ENCODE results near the gene TRPM6.

Gene TRPM6

GRCh38 chr9:74772121-74772520 is 115.6 kb downstream of the TRPM6 start:
- H3K4me3 ChIP-seq (ENCODE audit: low read depth, low read length): no peak overlapping the region
- H3K36me3 ChIP-seq: no peaks in the 10 kb centered on the region
- no peaks in the 10 kb centered on the region for H3K4me1 ChIP-seq
- H3K9me3 ChIP-seq: no peaks in the 10 kb centered on the region
- H3K27me3 ChIP-seq: no peaks in the 10 kb centered on the region
- no peak for DNase-seq
- no peak for TF ChIP-seq CTCF (IDR thresholded peaks at IDR 0.05; ENCODE audit: low read depth, low read length)

DNA sequence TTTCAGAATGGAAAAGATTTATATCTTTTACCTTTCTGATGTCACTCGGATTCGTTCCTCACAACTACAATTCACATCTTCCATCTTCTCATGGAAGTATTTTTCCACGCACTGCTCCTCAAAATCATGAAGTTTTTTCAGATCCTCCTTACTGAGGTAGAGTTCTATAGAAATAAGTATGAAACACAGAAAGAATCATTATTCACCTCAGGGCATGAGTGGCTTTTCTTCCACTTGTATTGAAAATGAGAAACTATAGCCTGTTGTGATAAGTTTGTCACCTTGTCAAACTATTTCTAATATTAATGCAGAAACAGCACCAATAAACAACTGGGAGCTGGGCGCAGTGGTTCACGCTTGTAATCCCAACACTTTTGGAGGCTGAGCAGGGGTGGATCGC is 116.0 kb downstream of the TRPM6 start:
- Histone ChIP-seq H3K9me3 (no peaks in the 10 kb centered on the region), H3K36me3 (no peaks in the 10 kb centered on the region), H3K27me3 (no peaks in the 10 kb centered on the region), H3K4me3 (ENCODE audit: low read depth, low read length) (no peak overlapping the region), H3K4me1 (no peaks in the 10 kb centered on the region)
- DNase-seq: no peak
- no peak for TF ChIP-seq CTCF (IDR thresholded peaks at IDR 0.05; ENCODE audit: low read depth, low read length)

DNA sequence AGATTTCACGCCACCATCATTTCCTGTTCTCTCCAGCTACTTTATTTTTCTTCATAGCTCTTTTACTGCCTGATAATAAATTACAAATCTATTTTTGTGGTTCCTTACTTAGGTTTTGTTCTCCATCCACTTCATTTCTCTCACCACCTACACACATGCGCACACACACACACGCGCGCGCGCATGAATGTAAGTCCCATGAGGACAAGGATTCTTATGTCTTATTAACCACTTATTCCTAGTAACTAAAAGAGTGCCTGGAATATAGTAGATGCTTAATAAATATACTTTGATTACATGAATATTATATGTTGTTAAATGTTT is 116.5 kb downstream of the TRPM6 start:
- TF ChIP-seq CTCF (IDR thresholded peaks at IDR 0.05; ENCODE audit: low read depth, low read length): no peak
- no peaks in the 10 kb centered on the region for H3K4me1 ChIP-seq
- no peak for DNase-seq
- no peaks in the 10 kb centered on the region for H3K27me3 ChIP-seq
- peak overlapping the region; percentile 70; the same call in 1 of the 2 replicates for H3K4me3 ChIP-seq (ENCODE audit: low read depth, low read length)
- no peaks in the 10 kb centered on the region for H3K36me3 ChIP-seq
- no peaks in the 10 kb centered on the region for H3K9me3 ChIP-seq

DNA sequence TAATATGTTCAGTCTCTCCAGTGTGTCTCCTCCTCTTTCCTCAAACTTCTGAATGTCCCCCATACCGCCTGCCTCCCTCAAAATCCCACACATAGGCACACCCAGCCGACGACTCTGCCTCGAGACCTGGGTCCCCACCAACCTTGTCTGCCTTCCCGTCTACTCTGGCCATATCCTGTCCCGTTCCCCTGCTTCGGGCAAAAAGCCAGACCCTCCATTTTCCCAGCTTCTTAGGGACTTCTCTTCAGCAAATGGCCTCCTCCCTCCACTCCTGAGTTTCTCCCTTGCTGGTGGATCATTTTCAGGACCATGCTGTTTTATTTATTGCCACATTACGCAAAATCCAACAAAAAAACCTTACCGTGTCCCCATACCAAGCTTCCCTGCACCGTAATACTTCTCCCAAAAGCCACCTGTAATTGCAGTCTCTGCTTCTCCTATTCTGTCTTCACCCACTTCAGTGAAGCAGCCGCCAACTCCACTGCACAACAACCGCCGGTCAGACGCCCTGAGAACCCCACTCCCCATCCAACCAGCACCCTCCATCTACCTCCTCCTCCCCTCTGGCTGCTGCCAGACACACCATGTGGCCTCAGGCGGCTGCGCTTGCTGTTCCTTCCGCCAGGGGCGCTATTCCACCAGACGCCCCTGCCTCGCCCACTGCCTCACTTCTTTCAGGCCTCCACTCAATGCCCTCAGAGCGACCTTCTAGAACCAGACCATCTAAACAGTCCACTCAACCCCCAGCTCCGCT is 117.0 kb downstream of the TRPM6 start:
- no peaks in the 10 kb centered on the region for H3K27me3 ChIP-seq
- peak overlapping the region; percentile 70 for H3K4me3 ChIP-seq (ENCODE audit: low read depth, low read length)
- no peaks in the 10 kb centered on the region for H3K36me3 ChIP-seq
- DNase-seq: peak; percentile 82
- TF ChIP-seq CTCF (IDR thresholded peaks at IDR 0.05; ENCODE audit: low read depth, low read length): peak; percentile 90
- no peaks in the 10 kb centered on the region for H3K4me1 ChIP-seq
- H3K9me3 ChIP-seq: no peaks in the 10 kb centered on the region

- Histone ChIP-seq H3K36me3 (peaks cover 2% of the 10 kb centered on the region; the same call in 1 of the 2 replicates), H3K27me3 (no peaks in the 10 kb centered on the region), H3K4me1 (no peaks in the 10 kb centered on the region), H3K4me3 (ENCODE audit: low read depth, low read length) (no peak overlapping the region), H3K9me3 (no peaks in the 10 kb centered on the region)
- no peak for DNase-seq
- no peak for TF ChIP-seq CTCF (IDR thresholded peaks at IDR 0.05; ENCODE audit: low read depth, low read length)
Measured at GRCh38 chr9:74765481-74765971, 122.2 kb downstream of the TRPM6 start.

DNA sequence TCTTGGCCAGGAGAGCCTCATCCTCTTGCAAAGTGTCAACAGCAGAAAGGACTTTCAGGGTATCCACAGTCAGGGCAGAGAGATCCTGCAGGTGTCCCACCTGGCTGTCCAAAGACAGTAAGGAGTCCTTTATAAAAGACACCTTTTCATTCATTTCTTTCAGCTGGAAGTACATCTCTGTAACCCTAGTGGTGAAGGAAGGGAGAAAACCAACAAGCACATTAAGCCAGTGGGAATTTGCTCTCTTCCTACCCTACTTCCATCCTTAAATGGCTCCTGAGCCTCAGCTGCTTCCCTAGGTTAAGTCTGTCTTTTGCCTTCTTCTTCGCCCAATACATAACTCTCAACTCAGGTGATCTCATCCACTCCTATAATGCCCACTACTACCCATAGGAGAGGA is 124.8 kb downstream of the TRPM6 start:
- H3K9me3 ChIP-seq: no peaks in the 10 kb centered on the region
- H3K4me1 ChIP-seq: no peaks in the 10 kb centered on the region
- DNase-seq: no peak
- no peak overlapping the region for H3K4me3 ChIP-seq (ENCODE audit: low read depth, low read length)
- H3K27me3 ChIP-seq: no peaks in the 10 kb centered on the region
- TF ChIP-seq CTCF (IDR thresholded peaks at IDR 0.05; ENCODE audit: low read depth, low read length): no peak
- peaks cover 2% of the 10 kb centered on the region; the same call in 1 of the 2 replicates for H3K36me3 ChIP-seq
